Tongue (tissue), 2 donors: ENCODE data around the gene FBXW4. TPM values are rescaled to one million over a fixed set of nuclear protein-coding genes. Genes with fewer than 3 reads are reported as not detected.

Experiments
- DNase-seq: peaks from one replicate; pipeline ENCODE4 v3.0.0-alpha.2; 2015
- total RNA-seq: library from RNA; depleted of rRNA; stranded (reverse); fragments of >200 nt; gene quantifications from one replicate; pipeline ENCODE4 v1.2.3, GENCODE V29; 2014

The FBXW4 gene
- total RNA-seq, 1 donor from 2014 or later: 71.1 TPM

DNA sequence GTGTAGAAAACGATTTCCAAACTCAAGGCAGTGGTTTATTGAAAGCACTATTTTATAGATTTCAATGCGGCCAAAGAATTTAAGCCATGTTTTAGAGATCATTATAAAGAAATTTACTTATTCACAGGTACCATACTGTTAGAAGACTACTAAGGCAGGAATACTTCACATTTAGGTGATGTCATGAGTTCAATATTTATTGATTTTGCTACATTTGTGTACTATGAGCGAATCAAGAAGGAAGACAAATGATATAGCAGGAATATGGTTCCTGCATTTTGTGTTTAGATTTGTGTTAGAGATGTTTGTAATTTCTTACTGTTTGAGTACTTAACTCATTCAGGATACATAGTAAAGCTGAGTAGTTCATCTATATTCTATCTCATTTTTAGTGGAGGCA is 1.7 kb upstream of the FBXW4 start:
- DNase-seq: no peak

DNA sequence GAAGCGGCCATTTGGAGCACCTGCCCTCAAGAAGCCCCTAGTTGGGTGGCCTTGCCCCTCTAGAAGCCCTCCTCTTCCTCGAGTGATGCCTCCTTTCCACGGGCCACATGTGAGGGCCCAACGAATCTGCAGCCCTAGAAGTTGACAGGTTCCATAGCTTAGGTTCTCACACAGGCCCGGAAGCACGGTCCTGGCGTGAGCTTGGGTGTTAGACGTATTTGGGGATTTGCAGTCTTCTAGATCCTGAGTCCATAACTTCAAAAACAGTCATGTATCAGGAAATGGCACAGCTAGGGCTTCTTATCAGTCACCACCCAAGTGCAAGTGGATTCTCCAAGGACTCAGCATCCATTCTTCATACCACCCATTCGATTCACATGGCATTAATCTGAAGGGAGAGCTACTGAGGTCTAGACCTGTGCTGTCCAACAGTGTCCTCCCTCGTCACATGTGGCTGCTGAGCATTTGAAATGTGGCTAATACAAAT is 477 bp upstream of the FBXW4 start:
- no peak for DNase-seq

- DNase-seq: peak; percentile 78
These were observed 844 bp downstream of the FBXW4 start for GRCh38 chr10:101693978-101694673.

DNA sequence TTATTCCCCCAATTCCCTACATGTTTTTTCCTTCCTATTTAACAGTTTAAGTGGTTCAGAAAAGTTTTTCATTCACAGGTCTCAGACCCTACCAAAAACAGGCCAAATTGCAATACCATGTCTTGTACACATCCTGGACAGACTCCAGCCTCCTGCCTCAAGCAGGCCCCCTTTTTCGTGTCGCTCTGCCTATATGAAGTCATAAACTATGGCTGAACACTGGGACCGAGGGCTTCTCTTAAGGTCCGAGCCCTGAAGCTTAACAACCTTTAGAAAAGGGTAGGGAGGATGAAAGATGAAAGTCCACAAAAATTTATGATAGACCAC is 1.4 kb downstream of the FBXW4 start:
- DNase-seq: peak; percentile 78

- peak; percentile 38 for DNase-seq
These were observed 3.9 kb downstream of the FBXW4 start for GRCh38 chr10:101691081-101691480.

GRCh38 chr10:101690461-101690860 is 4.5 kb downstream of the FBXW4 start:
- DNase-seq: no peak

GRCh38 chr10:101687071-101687658 is 7.8 kb downstream of the FBXW4 start:
- peak; percentile 89 for DNase-seq

- DNase-seq: no peak
These were observed 8.6 kb downstream of the FBXW4 start for GRCh38 chr10:101686133-101686925.

DNA sequence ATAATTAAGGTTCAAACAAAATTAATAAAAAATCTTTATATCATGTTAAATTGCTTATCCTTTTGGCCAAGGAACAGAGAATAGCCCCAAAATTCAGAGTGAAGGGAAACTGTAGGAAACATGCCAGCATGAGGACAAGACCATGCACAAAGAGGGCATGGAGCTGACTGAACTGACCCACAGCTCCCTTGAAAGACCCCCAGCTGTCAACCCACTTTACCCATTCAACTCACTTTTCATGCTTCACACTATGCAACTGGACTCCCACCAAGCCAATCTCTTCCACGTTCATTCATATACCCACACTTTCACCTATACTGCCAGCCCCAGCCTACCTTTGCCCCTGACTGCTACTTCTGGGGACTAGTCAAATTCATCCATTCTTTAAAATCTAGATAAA is 10.2 kb downstream of the FBXW4 start:
- DNase-seq: no peak

- DNase-seq: no peak
These were observed 11.7 kb downstream of the FBXW4 start for GRCh38 chr10:101683276-101683675.

DNA sequence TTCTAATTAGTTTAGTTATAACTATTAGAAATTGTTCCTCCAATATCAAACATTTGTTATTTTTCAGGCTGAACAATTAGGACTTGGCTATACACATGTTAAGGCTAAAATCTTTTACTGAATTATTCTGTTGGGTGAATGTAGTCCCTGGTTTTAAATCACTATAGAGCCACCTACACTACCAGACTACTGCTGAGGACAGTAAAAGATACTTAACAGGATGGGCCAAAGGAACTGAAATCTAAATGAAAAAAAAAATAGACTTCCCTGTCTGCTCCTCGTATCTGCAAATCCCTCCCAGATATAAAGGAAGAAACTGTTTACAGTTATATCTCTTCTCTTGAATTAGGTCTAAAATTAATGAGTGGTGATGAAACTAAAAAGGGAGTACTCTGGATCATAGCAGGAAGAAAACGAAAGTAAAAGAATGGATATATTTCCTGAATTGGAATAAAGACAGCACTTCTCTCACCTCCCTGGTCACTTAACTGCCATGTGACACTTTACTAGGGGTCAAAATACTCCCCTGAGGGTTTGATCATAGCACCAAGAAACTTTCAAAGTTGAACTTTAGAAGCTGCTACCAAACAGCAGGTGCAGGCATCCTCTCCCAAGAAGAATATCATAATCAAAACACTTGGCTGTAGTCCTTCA is 12.7 kb downstream of the FBXW4 start:
- DNase-seq: no peak

DNA sequence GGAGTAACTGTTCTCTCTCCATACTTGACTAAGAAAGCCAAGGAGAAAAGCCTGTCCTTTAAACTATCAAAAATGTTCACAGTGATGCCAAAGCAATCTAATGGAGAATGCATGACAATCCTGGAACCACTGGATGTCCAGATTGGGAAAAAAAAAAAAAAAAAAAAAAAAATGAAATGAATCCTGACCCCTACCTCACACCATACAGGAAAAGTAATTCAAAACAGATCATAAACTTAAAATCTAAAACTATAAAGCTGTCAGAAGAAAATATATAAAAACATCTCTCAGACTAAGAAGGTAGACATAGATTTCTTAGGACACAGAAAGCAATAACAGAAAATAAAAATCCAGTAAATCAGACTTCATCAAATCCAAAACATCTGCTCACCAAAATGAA is 18.4 kb downstream of the FBXW4 start:
- DNase-seq: no peak

DNA sequence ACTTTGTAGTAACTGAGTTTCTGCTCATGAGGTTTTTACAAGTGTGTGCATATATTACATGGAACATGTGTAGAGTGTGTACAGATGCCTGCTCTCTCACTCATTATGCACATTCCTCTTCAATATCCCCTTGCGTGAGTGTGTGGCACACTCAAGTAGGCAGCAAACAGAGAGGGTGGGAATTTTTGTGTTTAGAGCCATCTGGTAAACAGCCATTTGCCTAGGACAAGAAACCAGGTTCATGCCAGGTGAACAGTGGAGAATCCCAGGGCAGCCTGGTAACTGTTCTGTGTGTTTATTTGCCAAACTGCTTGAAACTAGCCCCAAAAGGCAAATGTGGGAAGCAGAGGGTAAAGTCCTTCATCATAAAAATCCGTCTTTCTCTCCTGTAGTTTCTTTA is 19.9 kb downstream of the FBXW4 start:
- no peak for DNase-seq

GRCh38 chr10:101672536-101672935 is 22.4 kb downstream of the FBXW4 start:
- DNase-seq: no peak

GRCh38 chr10:101671453-101671852 is 23.5 kb downstream of the FBXW4 start:
- DNase-seq: no peak

GRCh38 chr10:101670635-101671034 is 24.3 kb downstream of the FBXW4 start:
- no peak for DNase-seq

GRCh38 chr10:101669181-101669580 is 25.8 kb downstream of the FBXW4 start:
- no peak for DNase-seq

GRCh38 chr10:101668566-101668965 is 26.4 kb downstream of the FBXW4 start:
- no peak for DNase-seq

- no peak for DNase-seq
These were observed 28.9 kb downstream of the FBXW4 start for GRCh38 chr10:101666083-101666482.

DNA sequence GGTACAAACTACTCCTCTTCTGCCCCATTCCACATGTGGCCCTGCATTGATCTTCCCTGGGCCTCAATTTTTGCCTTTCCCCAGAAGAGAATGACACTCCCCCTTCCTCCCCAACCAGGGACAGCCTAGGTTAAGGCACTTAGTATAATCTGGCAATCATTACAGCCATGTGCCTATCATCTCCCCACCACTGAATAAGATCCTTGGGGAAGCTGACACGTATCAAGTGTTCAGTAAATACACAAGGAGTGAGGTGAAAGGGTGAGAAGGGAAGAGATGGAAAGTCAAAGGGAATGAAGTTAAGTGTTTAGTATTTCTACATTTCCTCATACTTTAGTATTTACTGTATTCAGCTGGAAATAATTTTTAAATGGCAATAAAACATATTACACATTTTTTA is 31.9 kb downstream of the FBXW4 start:
- DNase-seq: no peak

- no peak for DNase-seq
These were observed 34.7 kb downstream of the FBXW4 start for GRCh38 chr10:101660256-101660655.

- no peak for DNase-seq
These were observed 36.0 kb downstream of the FBXW4 start for GRCh38 chr10:101658975-101659374.

- DNase-seq: no peak
These were observed 38.1 kb downstream of the FBXW4 start for GRCh38 chr10:101656890-101657289.
